HFFc6 (cell line): ENCODE data around the gene SRGAP1. TPM values are rescaled to one million over a fixed set of nuclear protein-coding genes. Genes with fewer than 3 reads are reported as not detected.

Experiments
- DNase-seq: peaks from one replicate; pipeline ENCODE4 v3.0.0-alpha.2; 2018
- H3K27ac Mint-ChIP-seq: 2 replicates; pipeline ENCODE4 v1.8.0; 2020; ENCODE audit warnings: mild to moderate bottlenecking, mixed read lengths
- H3K27me3 Mint-ChIP-seq: 2 replicates; pipeline ENCODE4 v1.8.0; 2021; ENCODE audit warnings: mild to moderate bottlenecking, moderate library complexity, mixed read lengths; ENCODE audit not compliant: insufficient read depth
- H3K36me3 Mint-ChIP-seq: 2 replicates; pipeline ENCODE4 v1.8.0; 2021; ENCODE audit warnings: low read depth, mixed read lengths
- H3K4me1 Mint-ChIP-seq: 2 replicates; pipeline ENCODE4 v1.8.0; 2020; ENCODE audit warnings: low read depth, mixed read lengths
- H3K4me3 Mint-ChIP-seq: 2 replicates; pipeline ENCODE4 v1.8.0; 2020; ENCODE audit warnings: mild to moderate bottlenecking, moderate library complexity, mixed read lengths
- H3K9me3 Mint-ChIP-seq: 2 replicates; pipeline ENCODE4 v1.8.0; 2020; ENCODE audit warnings: mild to moderate bottlenecking, mixed read lengths
- total RNA-seq, 6 experiments: library from RNA; stranded (reverse); fragmentation: NEBNext Ultra II Directional; extraction: Animal tissue kit (Norgen Biotek cat#: 25700); gene quantifications; 2 replicates in 1 of 6; 3 replicates in 5 of 6; pipeline ENCODE4 v1.2.3, GENCODE V29; 2021
- TF ChIP-seq, protein P1 (sequence below): fragments of 200-600 bp; sonication (generic); IDR thresholded peaks from 2 replicates; pipeline ENCODE4 v1.5.0; 2021; ENCODE audit warnings: antibody characterized with exemption, mild to moderate bottlenecking

The SRGAP1 gene
- total RNA-seq, 6 experiments from 2014 or later, result 35.7 to 45.8 (median 40.9) TPM

DNA sequence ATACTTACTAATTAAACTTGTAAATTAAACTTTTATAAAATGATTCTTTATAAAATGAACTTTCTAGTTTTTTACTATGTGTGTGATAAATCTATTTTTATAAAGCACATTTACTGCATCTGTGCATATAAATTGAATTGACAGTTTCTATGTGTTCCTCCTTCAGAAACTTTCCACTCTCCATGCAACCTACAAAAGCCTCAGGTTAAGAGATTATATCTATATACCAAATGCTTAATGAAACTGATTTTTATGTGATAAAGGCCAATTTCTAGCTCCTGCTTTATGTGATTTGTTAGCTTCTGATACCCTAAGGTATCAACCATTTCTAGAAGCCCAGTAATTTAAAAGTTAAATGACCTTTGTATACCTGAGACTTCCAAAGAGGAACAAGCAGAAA, 174.0 kb downstream of the SRGAP1 start:
- Mint-ChIP-seq H3K9me3 (no peaks in the 10 kb centered on the region), H3K4me1 (peaks cover 35% of the 10 kb centered on the region), H3K27ac (no peak overlapping the region), H3K36me3 (peaks cover 53% of the 10 kb centered on the region), H3K27me3 (no peaks in the 10 kb centered on the region), H3K4me3 (no peak overlapping the region)
- TF ChIP-seq, protein P1, sequence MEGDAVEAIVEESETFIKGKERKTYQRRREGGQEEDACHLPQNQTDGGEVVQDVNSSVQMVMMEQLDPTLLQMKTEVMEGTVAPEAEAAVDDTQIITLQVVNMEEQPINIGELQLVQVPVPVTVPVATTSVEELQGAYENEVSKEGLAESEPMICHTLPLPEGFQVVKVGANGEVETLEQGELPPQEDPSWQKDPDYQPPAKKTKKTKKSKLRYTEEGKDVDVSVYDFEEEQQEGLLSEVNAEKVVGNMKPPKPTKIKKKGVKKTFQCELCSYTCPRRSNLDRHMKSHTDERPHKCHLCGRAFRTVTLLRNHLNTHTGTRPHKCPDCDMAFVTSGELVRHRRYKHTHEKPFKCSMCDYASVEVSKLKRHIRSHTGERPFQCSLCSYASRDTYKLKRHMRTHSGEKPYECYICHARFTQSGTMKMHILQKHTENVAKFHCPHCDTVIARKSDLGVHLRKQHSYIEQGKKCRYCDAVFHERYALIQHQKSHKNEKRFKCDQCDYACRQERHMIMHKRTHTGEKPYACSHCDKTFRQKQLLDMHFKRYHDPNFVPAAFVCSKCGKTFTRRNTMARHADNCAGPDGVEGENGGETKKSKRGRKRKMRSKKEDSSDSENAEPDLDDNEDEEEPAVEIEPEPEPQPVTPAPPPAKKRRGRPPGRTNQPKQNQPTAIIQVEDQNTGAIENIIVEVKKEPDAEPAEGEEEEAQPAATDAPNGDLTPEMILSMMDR, result no peak
- DNase-seq, result no peak

DNA sequence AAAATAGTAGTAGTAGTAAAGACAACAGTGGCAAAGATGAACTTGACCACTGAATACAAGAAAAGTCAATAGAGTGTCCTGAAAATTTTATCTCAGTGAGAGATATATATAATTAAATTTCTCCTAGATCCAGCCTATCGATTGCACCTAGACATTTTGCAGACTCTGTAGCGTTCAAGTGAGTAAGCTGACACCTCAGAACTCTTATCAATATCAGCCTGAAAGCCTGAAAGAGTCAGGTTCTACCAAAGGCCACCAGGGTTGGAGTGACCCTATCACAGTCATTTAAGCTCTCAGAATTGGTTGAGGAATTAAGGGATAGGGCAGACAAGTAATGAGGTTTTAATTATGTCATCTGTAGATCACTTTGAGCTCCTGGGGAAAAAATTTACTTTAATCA, 174.6 kb downstream of the SRGAP1 start:
- TF ChIP-seq, protein P1, result no peak
- no peak overlapping the region for H3K27ac Mint-ChIP-seq
- DNase-seq, result no peak
- H3K4me1 Mint-ChIP-seq, result peaks cover 29% of the 10 kb centered on the region
- H3K9me3 Mint-ChIP-seq, result no peaks in the 10 kb centered on the region
- H3K4me3 Mint-ChIP-seq, result no peak overlapping the region
- no peaks in the 10 kb centered on the region for H3K27me3 Mint-ChIP-seq
- H3K36me3 Mint-ChIP-seq, result peaks cover 53% of the 10 kb centered on the region

DNA sequence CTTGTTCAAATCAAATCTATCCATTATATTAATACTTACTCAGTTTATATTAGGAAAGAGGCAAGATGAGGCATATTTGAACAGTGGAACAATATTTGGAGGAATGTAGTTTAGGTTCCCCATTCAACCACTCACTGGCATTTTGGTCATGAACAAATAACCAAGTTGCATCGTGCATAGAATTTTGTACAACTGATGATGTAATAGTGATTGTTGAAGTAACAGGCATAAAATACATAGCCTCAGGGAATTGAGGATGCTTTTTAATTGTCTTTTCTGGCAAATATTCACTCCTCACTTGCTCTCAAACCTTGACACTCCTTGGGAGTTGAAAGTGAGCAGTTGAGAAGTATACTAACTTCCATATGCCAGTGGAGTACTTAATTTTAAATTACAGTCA, 175.2 kb downstream of the SRGAP1 start:
- H3K36me3 Mint-ChIP-seq, result peaks cover 56% of the 10 kb centered on the region
- H3K4me3 Mint-ChIP-seq, result no peak overlapping the region
- no peaks in the 10 kb centered on the region for H3K27me3 Mint-ChIP-seq
- peaks cover 26% of the 10 kb centered on the region for H3K4me1 Mint-ChIP-seq
- H3K9me3 Mint-ChIP-seq, result no peaks in the 10 kb centered on the region
- DNase-seq, result no peak
- peak overlapping the region; percentile 13; the same call in 1 of the 2 replicates for H3K27ac Mint-ChIP-seq
- TF ChIP-seq, protein P1, result no peak

DNA sequence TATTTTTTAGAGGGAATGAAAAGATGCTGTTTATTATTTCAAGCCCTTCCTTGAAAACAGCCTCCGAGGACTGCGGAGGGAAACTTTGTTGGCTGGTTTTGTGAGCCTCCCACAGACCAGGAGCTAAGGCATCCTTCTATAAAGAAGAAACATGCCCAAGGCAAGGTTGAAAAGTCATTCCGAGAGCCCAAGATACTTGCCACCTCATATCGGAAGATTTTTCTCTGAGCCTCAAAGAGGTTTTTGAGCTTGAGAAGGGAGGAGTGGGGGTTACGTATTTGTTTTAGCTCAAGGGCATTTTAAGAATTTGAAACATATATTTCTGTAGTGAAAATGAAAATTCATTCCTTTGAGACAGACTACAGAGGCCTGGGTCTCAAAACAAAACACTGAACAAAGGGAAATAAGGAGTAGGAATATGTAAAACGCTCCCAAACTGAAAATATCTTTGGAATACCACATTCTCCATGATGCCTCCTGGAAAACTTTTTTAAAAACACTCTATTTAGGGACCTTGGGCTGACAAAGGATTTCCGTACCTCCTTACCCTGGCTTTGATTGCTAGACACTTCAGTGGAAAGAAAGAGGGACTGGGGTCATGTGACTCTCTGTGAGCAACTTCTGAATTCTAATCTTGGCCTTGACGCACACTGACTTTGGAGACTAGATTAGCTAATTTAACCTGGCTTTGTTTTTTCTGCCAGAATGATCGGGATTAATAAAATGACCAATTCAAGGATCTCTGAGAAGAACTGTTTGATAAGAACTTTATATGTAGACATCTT, 180.9 kb downstream of the SRGAP1 start:
- Mint-ChIP-seq H3K27ac (peak overlapping the region; percentile 58), H3K9me3 (peaks cover 3% of the 10 kb centered on the region; the same call in 1 of the 2 replicates), H3K4me1 (peaks cover 51% of the 10 kb centered on the region), H3K27me3 (peaks cover 5% of the 10 kb centered on the region; the same call in 1 of the 2 replicates), H3K36me3 (peaks cover 47% of the 10 kb centered on the region), H3K4me3 (no peak overlapping the region)
- TF ChIP-seq, protein P1, result no peak
- no peak for DNase-seq

DNA sequence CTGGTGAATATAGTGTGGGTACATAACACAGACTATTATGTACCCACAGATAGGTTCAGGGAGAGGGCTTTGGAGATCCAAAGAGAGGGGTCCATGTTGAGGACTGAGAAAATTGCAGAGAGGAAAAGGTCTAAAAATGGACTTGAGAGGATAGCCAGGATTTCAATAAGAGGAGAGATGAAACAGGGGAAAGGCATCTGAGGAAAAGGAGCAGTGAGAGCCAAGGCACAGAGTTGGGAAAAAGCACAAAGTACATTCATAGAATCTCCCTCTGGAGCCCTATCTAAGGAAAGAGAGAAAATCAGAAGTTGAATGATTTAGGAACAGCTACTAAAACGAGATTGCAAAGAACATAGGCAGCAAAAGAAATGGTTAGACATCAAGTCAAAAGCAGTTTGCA, 182.8 kb downstream of the SRGAP1 start:
- H3K9me3 Mint-ChIP-seq, result peaks cover 3% of the 10 kb centered on the region; the same call in 1 of the 2 replicates

More for the DNA sequence above, 182.8 kb downstream of the SRGAP1 start:
- Mint-ChIP-seq H3K27me3 (peaks cover 5% of the 10 kb centered on the region; the same call in 1 of the 2 replicates), H3K4me1 (peaks cover 66% of the 10 kb centered on the region), H3K36me3 (peaks cover 51% of the 10 kb centered on the region), H3K27ac (peak overlapping the region; percentile 66), H3K4me3 (no peak overlapping the region; the same call in 1 of the 2 replicates)
- no peak for DNase-seq
- TF ChIP-seq, protein P1, result no peak
